HG03432 (cell line): Measurements from ENCODE around the gene BAIAP2L1.
"Not testable (repeated sequence)": the region's sequence is repeated elsewhere in the genome, so short reads cannot be mapped to it uniquely, and the experiment has no call there.

Experiments
- ATAC-seq: cut with Tn5 transposase; IDR thresholded peaks from one replicate; pipeline ENCODE4 v1.9.1; 2021; ENCODE audit warnings: mild to moderate bottlenecking, moderate library complexity; ENCODE audit not compliant: unreplicated experiment

The BAIAP2L1 gene

DNA sequence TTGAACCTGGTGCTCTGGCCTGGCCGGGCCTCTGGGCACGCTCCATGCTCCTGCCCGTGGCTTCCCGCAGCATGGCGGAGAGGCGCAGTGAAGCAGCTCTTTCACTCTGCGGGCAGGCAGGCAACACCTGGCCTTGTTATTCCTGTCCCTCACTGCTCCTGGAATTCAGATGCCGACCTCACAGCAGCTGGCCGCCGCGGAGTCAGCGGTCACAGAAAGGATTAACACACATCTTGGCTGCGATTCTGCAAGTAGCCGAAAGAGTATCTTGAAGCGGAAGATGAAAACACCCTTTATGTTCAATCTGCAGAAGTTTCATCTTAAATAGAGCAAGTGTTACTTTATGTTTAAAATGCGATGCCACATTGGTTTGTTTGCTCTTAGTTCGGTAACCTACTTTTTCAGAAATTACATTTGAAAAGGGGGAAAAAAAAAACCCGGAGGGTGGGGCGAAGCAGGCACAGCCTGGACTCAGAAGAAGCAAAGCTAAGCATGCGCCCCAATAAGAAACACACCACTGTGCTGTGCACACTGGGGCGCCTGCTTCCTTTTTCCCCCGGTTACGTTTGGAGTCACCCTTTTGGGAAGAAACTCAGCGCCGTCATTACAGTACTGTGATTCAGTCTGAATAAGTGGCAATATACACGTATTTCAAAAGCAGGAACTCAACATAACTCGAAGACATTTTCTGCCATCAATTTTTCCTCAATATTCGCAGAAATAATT lies 77.1 kb downstream of the BAIAP2L1 start:
- no peak for ATAC-seq

DNA sequence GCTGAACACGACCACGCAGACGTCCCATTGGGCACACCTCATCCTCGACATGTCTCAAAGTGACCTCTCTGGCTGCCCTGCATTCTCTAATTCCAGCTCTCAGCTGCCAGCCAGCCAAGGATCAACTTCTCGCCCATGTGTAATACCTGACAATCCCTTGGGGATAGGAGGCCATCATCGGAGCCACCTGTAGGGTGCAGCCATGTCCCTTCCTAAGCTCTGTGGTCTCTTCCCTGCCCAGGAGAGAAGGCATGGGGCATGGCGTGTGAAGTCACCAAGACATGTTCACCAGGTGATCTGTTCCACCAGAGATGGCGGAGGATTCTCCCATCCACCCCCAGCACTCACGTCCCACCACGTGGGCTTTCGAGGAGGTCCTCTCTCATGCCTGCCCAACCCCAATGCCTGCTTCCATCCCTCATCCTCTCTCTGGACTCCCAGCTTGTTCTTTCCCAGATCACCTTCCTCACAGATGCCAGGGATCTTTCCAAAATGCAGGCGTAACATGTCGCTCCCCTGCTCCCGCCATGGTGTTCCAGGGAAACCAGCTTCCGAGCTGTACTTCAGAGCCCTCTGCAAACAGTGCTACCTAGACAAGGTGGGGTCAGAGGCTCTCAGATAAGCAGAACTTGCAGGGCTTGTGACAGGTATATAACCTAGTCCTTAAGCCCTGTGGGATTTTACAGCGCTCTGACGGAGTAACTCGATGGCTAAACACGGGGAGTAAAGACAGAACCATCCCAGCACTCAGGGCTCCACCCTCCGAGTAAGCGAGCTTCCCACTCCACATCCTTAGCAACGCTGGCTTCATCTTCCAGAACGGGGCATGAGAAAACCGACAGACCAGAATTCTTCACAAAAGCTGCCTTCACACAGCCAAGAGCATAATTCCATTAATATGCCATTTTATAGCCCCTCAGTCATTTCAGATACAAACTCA lies 78.3 kb downstream of the BAIAP2L1 start:
- no peak for ATAC-seq

DNA sequence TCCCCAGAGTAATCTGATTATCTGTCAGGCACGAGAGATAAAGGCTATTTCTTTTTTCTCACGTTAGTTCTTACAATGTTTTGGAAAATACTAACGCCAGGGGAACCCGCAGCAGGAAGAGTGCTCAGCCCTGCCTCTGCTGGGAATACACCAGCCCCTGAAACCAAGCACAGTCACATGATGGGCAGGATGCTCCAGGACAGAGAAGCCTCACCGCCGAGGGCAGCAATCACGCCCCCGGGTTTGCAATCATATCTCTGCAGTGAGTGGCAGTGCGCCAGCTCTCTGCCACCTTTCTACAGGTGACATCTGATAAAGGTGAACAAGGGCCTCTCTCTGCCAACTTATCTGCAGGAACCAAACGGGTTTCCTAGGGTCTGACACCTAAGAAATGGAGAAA lies 79.6 kb downstream of the BAIAP2L1 start:
- no peak for ATAC-seq

DNA sequence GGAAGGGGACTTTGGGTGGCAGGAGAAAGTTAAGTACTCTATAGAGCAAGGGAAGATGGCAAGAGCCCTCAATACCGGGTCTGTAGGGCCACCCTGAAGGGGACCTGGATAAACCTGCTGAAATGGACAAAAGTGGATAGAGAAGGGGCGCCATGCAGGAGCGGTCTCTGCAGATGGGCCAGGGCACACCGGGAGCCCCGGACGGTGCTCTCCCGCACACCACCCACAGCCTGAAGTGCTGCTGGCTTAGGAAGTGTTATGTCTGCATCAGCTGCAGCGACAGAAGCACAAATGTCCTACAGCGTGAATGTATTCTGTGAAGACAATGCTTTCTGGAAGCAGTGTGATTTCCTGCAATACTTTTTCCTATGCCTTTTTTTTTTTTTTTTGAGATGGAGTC lies 81.7 kb downstream of the BAIAP2L1 start:
- no peak for ATAC-seq

DNA sequence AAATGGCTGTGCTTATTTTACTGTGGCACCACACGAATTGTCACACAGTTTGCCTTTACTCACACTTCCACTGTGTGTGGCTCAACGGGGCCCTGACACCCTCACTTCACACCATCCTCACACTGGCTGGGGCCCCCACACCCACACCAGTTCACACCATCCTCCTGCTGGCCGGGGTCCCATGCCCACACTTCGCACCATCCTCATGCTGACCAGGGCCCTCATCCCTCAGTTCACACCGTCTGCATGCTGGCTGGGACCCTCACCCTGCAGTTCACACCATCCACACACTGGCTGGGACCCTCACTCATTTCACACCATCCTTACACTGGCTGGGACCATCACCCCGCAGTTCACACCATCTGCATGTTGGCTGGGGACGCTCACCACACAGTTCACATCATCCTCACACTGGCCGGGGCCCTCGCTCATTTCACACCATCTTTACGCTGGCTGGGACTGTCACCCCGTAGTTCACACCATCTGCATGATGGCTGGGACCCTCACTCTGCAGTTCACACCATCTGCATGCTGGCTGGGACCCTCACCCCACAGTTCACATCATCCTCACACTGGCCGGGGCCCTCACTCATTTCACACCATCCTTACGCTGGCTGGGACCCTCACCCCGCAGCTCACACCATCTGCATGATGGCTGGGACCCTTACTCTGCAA lies 83.4 kb downstream of the BAIAP2L1 start:
- ATAC-seq = no peak

DNA sequence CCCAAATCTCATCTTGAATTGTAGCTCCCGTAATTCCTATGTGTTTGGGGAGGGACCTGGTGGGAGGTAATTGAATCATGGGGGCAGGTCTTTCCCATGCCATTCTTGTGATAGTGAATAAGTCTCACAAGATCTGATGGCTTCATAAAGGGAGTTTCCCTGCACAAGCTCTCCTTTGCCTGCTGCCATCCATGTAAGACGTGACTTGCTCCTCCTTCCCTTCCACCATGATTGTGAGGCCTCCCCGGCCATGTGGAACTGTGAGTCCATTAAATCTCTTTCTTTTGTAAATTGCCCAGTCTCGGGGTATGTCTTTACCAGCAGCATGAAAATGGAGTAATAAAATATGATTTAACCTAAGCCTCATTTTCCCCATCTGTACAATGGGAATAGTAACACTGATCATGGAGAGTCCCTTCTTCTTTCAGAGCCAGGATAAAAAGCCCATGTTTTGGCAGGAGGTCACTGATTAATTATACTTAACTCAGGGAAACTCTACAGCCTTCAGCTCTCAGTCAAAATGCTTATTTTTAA lies 84.8 kb downstream of the BAIAP2L1 start:
- ATAC-seq = not testable (repeated sequence)

DNA sequence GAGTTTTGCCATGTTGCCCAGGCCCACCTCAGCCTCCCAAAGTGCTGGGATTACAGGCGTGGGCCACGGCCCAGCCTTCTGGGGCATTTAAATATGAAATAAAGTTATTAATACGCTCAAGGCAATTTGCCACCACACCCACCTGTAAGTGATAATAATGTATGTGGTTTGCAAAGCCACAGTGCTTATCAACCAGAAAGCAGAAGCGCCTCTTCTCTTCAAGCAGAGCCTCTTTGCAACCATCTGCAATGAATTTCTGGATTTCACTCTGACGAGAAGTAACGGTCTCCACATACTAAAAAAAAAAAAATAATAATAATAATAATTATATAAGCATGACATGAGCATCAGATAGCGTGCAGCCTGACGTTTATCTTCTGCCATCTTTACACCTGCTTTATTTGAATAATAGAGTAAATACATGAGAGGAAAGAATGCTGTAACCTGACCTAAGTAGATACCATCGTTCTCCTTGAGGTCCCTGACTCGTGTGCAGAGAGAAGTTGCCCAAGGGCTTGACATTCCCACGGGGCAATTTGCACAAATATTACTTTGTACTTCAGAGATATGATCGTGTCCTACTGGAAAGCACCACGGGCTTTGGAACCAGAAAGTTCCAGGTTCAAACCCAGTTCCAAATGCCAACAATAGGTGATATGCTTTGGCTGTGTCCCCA lies 85.4 kb downstream of the BAIAP2L1 start:
- ATAC-seq = peak; percentile 70

DNA sequence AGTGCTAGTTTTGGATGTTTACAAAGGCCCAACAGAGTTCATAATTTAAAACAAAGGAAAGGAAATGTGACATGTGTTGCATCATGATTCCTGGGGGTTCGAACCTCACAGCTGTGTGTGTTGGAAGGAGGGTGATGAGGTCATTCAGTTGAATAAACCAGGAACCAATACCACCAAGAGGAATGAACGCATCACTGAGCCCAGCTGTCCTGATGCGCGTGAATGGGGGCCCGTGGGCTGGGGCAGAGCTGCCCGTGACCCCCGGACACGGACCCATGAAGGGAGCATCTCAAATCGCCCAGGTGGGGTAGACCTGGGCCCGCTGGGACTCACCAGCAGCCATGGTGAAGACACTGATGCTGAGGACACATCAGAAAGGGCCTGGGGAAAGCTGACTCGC lies 86.4 kb downstream of the BAIAP2L1 start:
- ATAC-seq = peak; percentile 50

DNA sequence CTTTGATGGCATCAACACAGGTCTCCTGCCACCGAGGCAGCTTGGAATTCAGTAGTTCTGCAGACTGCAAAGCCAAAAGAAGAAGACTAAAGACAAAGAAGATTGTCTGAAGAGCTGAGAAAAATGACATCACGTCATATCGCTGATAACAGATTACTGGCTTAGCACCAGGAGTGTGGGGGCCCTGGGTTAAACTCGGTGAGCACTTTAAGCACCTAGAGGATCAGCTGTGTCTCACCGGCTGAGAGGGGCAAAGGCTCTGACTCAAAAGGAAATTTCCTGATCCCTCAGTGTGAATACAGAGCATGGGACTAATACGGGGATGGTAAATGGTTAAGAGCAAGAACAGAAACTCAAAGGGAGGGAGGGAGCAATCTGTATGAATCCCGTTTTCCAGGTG lies 88.7 kb downstream of the BAIAP2L1 start:
- no peak for ATAC-seq

DNA sequence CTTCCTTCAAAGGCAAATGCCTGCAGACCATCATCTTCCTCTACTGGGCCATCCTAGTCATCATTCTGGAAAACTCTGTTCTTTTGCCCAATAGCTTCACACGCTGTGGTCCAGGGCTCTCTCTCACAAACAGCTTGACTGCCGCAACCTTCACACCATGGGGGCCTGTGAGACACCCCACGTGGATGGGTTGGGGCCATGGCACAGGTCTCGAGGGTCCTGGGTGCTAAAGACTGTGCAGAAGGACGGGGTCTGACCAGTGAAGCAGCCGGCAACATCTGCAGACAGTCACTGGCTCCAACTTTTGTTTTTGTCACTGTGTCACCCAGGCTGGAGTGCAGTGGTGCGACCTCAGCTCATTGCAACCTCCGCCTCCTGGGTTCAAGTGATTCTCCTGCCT lies 91.3 kb downstream of the BAIAP2L1 start:
- no peak for ATAC-seq

DNA sequence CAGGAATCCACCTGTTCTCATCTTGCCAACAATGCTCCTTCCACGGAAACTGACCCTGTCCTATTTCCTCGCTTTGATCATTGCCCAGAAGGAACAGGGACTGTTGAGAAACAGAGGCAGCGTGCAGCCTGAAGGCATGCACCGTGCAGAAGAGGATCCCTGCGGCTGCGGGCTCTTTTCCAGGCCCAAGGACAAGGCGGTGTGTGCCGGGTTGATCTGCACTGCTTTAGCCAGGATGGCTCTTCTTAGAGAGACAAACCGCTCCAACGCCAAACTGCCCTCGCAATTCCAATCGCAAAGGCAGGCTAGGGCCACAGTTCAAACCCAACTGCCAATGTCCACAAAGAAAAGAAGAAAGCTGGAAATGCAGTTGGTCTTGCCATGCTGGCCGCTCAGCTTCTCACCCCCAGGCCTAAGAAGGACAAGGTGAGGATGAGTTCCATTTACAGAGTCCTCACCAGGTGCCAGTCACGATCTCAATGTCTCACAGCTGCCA lies 92.9 kb downstream of the BAIAP2L1 start:
- no peak for ATAC-seq

DNA sequence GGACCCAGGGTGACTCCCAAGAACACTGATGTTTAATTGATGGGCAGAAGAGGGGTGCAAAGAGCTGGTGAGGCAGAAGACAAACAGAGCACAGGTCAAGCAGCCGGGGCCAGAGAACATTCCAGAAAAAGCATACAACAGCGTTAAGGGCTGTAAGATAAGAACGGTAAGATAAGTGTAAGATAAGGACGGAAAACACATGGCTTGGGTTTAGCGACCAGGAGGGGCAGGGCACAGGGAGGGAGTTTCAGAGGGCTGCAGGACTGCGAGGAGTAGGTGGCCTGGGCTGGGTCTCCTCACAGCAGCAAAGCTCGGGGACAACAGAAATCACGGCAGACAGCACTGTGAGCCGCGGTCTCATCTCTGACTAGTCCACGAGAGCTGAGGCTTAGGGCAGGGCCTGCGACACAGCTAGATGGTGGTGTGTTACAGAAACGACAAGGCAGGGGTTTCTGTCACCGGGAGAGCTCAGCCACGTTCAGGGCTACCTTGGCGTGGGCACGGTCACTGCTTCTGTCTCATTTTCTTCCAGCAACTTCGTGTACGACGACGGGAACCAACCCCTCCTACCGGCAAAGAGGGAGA lies 94.8 kb downstream of the BAIAP2L1 start:
- no peak for ATAC-seq

DNA sequence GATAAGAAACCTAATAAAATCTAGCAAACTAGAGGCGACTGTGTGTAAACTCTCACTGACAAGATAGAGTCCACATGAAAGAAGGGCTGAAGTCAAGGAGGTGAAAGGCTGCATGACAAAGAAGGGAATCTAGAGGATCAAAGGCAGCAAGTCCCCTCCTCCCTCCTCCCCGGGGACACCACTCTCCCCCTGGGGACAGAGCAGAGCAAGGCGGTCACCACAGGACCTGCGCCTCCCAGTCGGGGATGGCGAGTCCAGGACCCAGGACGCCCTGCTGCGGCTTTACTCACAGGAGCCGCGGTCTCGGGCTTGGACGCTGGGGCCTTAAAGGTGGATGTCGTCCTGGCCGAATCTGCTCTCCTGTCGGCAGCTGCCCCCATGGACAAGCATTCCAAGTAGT lies 97.0 kb downstream of the BAIAP2L1 start:
- no peak for ATAC-seq

DNA sequence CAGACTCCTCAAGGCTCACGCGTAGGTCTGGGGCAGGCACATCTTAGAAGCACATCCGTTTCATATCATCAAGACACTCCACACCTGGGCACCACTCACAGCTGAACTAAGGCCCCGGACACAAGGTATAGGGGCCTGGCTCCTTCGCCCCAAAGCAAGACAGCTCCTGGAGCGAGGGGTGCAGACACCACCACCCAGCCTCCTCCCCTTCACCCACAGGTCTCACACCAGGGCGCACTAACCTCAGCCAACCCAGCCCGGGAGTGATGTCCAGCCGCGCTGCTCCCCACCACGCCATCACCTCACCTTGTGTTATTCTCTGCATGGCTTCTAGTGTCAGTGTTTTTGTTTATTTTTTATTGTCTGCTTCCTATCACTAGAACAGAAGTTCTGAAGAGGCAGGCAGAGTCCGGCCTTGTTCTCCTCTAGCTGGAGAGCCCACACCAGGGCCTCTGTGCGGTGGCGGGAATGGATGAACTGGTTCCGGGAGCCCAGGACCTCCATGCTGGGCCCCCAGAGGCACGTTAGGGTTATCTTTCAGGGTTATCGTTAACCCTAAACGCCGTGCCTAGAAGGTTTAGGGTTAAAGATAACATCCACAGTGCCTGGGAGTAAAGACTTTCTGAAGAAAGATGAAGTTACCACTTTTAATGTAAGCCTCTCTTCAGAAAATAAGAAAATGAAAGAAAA lies 97.6 kb downstream of the BAIAP2L1 start:
- no peak for ATAC-seq

DNA sequence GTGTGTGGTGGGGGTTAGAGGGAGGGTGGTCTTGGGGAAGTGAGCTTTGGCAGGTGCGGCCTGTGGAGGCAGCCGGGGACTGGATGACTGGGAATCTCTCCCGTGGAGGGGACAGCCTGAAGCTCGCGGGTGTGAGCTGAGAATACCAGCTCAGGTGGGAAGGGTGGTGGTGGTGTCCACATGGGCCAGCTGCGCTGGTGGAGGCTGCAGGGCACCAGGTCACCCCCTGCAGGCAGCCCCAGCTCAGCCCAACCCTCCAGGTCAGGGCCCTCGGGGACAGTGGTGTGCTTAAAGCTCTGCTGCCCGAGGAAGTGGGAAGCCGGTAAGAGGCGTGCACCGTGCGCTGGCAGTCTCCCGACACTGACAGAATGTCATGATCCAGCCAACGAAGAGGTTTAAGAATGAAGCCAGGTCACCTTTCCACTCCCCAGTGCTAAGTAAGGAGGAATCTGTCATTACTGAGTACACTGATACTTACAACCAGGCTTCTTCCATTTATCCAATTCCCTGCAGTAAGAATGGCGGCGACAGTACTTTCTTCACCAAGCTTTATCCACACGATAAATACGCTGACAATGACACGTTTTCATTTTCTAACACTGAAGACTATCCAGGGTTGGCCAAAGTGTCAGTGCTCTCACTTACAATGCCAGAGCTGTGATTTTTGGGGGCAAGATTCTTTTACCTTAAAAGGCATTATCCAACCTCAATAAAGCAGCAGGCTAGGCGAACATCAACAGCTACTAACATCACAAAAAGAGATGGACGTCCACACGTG lies 99.0 kb downstream of the BAIAP2L1 start:
- no peak for ATAC-seq

DNA sequence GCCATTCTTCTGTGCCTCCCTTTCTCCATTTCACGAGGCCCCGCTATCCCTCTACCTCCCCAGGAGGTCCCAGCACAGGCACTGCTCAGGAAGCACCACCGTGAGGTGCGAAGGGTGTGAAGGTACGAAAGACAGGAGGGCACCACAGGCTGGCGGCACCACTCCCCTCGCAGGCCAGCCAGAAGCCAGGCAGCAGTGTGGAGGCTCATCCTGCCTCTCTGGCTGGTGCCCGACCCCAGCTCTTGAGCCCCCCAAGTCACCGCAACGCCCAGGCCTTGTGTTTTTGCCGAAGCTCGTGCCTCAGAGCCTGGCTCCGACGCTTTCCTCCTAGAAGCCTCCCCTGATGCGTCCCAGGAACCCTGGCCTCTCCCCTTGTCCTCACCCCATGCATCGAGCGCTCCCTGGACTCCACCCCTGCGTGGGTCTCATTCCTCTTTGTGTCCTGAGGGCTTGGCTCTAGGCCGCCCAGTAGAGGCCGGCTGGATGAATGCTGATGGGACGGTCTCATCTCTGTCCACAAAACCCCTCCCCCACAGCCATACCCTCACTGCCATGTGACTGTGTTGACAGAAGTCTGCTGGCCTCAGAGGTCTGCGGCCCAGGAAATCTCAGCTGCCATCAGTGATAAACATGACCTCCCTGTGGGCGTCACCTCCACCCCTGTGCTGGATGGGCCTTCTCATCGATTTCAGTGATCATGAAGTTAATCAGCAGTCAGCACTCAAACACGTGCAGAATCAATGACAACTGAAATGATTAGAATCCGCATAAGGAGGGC lies 100.1 kb downstream of the BAIAP2L1 start:
- ATAC-seq = no peak

DNA sequence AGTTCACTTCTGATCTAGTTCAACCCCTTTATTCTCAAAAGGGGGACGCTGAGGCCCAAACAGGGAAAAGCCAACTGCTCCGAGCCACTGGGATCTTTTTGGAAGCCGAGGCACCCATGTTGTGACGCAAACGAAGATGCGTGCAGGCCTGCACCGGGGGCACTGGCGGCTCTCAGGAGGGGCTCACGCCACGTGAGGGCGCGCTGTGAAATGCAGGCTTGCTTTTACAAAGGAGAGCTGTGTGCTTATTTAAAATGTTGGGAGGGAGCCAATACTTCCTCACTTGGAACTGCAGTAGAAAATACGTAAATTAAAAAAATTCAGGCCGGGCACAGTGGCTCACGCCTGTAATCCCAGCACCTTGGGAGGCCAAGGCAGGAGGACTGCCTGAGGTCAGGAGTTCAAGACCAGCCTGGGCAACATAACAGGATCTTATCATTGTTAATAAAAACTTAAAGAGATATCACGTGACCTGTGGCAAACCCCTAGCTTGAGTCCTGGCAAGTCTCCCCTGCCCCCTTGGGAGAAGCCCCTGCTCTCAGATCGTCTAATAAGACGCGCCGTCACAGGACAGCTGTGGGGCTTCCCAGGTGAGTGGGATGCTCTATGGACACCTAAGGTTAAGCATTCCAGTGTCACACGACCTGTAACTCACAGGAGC lies 103.1 kb downstream of the BAIAP2L1 start:
- no peak for ATAC-seq

DNA sequence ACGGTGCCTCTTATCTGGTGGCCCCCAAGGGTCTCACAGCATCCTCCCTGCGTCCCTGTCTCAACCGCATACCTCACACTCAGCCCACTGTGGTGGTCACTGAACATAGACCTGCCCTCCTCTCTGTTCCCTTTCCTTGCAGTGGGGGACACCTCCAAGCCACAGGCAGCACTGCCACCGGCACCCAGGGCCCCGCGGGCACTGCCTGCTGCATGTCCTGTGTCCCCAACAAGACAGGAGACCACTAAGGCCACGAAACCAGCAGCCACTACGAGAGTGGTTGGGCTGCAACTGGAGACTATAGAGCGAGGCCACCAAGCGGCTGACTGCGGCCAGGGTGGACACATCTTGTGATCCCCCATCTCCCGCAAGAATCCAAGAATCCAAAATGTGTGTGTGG lies 104.1 kb downstream of the BAIAP2L1 start:
- no peak for ATAC-seq
